ENCODE data around the gene CARNS1.

DNA sequence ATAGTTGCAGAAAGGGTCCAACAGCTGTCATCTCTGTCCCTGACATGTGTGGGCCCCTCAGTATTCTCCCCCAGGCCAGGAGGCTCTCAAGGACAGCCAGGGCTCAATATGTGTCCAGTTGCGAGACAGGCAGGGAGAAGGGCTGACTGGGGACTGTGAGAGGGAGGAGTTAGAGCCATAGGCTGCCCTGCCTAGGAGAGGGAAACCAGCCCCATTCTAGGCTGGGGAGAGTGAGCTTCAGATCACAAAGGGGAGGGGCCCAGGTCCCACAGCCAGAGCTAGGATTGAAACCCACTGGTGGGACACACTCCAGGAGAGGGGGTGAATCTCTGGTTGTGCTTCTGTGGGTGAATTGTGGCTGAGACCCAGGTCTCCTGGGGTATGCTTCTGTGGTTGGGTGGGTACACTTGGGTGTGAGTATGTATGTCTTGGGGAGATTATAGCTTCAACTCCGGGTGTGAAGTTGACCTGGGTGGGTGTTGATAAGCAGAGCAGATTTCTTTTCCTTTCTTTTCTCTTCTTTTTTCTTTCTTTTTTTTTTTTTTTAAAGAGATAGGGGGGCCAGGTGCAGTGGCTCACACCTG is 2.1 kb upstream of the CARNS1 start:
- TF ChIP-seq, protein P1, sequence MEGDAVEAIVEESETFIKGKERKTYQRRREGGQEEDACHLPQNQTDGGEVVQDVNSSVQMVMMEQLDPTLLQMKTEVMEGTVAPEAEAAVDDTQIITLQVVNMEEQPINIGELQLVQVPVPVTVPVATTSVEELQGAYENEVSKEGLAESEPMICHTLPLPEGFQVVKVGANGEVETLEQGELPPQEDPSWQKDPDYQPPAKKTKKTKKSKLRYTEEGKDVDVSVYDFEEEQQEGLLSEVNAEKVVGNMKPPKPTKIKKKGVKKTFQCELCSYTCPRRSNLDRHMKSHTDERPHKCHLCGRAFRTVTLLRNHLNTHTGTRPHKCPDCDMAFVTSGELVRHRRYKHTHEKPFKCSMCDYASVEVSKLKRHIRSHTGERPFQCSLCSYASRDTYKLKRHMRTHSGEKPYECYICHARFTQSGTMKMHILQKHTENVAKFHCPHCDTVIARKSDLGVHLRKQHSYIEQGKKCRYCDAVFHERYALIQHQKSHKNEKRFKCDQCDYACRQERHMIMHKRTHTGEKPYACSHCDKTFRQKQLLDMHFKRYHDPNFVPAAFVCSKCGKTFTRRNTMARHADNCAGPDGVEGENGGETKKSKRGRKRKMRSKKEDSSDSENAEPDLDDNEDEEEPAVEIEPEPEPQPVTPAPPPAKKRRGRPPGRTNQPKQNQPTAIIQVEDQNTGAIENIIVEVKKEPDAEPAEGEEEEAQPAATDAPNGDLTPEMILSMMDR (IDR thresholded peaks at IDR 0.05): no peak
- TF ChIP-seq POLR2A (IDR thresholded peaks at IDR 0.05) (no peak), POLR2AphosphoS5 (IDR thresholded peaks at IDR 0.05; ENCODE audit: insufficient read depth in 1 of 2, low read depth in 1 of 2) (no peak)
